Measurements from ENCODE around the gene CCDC80.
A peak's percentile ranks its signal among the peaks of the same experiment; 100 is the strongest.

CCDC80 gene, protein sequence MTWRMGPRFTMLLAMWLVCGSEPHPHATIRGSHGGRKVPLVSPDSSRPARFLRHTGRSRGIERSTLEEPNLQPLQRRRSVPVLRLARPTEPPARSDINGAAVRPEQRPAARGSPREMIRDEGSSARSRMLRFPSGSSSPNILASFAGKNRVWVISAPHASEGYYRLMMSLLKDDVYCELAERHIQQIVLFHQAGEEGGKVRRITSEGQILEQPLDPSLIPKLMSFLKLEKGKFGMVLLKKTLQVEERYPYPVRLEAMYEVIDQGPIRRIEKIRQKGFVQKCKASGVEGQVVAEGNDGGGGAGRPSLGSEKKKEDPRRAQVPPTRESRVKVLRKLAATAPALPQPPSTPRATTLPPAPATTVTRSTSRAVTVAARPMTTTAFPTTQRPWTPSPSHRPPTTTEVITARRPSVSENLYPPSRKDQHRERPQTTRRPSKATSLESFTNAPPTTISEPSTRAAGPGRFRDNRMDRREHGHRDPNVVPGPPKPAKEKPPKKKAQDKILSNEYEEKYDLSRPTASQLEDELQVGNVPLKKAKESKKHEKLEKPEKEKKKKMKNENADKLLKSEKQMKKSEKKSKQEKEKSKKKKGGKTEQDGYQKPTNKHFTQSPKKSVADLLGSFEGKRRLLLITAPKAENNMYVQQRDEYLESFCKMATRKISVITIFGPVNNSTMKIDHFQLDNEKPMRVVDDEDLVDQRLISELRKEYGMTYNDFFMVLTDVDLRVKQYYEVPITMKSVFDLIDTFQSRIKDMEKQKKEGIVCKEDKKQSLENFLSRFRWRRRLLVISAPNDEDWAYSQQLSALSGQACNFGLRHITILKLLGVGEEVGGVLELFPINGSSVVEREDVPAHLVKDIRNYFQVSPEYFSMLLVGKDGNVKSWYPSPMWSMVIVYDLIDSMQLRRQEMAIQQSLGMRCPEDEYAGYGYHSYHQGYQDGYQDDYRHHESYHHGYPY

DNA sequence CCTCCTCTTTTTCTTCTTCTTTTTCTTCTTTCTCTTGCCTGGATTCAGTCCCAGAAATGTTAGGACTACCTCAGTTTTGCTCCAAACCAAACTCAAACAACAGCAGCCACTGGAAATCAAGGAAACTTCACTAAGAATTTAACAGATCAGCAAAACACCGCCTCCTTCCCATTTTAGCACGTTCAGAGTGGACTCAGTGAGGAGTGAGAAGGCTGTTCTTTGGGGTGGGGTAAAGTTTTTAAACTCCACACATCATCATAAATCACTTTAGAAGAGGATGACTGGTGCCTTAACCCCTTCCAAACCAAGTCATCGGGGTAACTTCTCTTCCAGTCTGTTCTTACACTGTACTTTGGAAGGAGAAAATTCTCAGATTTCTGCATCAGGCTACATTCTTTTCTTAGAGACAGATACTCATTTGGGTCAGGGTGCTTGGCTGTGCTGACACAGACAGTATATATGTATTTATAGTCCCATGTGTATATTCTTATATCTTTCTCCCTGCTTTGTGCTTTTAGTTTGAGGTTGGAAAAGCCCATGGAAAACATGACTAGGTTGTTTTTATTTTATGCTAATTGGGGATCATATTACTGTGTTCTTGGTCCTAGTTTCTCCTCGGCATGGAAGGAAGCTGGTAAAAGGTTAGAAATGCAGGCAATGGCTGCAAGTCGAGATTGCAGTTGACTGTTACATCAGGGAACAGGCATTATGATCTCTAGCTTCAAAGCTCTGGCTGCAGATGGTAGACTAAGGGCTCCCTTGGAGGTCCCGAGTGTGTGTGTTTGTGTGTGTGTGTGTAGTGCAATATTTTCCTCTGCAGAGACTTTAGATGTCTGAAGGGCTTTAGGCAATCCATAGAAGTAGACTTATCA lies at the start of gene CCDC80:
TSS of gene CCDC80 (minus strand) at position 214 of the 872 bp plus-strand sequence. CDS start 1,238 bp downstream, outside the sequence.
- DNase-seq (ENCODE audit: low spot score): peak; percentile 92

DNA sequence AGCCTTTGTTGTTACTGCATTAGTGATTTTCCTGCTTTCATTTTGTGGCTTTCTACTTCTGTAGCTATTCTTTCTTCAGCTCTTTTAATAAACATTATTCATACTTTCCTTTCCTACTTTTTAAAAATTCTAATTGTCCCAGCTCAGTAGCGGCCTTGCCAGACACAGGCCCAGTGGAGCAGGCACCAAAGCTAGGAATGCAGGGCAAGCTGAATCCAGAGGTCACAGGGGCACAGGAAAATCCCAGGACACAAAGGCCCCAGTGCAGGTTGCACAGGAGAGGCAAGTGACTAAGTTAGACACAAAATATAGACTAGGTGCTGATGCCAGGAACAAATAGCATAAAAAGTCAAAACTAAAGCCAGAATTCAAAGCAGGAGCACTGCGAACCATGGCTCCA lies 49.0 kb upstream of the CCDC80 start:
- DNase-seq (ENCODE audit: low spot score): no peak

DNA sequence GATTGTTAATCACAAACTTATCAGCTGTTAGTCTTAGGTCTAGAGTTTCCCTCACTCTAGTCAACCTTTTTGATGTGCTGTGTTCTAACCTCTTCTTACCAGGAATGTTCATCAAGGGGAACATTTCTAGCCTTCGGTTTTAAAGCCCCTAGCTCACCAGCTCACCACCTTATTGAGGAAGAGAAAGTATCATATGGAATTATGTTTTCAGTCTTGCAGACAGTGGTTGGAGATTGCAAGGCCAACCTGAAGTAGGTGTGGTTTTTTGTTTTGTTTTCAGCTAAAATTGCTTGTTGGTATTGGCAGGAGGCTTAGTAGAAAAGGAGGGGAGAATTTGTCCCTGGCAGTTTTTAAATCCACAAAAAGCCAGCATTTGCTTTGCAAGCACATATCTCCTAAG lies 48.4 kb upstream of the CCDC80 start:
- no peak for DNase-seq (ENCODE audit: low spot score)

DNA sequence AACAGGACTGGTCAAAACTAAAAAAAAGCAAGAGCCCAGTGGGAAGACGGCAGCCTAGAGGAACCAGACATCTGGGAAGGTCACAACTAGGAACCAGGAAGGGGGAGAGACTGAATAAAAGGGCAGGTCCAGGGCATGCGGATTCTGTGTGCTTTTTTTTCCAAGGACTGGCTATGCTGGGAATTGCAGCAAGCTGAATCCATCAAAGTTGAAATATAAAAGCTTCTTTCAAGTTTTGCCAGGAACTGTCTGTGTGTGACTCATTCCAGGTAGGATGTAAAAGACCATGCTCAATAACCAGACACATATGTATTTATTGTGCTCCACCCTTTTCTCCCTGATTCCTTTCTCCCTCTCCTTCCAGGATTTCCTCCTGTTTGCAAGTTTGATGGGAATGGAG lies 47.9 kb upstream of the CCDC80 start:
- DNase-seq (ENCODE audit: low spot score): no peak

DNA sequence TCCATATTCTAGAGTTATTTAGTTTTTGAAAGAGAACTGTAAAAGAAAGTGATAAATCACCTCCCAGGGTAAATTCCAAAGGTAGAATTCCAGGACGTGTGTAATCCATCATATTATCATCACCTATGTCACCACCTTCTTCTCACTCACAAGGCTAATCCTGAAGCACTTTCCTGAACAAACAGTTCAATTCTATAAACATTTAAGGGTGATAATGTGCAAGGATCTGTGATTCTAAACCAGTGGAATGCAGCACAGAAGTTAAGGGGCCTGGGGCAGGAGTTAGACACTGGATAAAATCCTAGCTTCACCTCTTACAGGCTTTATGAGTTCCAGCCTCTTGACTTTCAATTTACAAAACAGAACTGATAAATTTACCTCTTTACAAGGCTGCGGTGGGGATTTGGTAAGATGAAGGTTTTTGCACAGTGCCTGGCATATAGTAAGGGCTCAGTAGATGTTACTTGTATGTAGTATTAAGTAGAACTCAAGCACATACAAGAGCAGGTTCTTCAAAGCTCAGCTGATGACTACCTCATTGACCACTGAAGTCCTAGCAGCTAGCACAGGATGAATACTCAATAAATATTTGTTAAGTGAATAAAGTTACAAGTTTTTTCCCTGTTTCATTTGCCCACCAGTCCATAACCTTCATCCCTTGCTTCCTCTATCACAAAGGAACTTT lies 47.3 kb upstream of the CCDC80 start:
- DNase-seq (ENCODE audit: low spot score): no peak

DNA sequence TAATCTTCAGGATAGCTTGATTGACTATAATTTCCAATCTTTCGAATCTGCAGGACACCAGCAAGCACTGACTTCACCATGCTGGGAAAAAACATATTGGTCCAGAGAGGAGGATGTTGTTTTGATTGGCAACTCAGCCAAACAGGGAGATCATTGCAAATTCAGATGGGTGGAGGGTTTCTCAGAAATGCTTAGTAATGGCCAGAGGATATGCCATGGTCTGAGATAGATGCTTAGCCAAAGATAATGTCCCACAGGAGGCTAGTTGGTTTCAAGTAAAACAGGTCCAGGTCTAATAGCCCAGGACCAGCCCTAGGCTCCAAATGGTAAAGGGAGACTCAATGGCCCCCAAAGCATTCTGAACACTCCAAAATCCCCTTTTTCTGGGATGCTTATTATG lies 46.7 kb upstream of the CCDC80 start:
- no peak for DNase-seq (ENCODE audit: low spot score)

DNA sequence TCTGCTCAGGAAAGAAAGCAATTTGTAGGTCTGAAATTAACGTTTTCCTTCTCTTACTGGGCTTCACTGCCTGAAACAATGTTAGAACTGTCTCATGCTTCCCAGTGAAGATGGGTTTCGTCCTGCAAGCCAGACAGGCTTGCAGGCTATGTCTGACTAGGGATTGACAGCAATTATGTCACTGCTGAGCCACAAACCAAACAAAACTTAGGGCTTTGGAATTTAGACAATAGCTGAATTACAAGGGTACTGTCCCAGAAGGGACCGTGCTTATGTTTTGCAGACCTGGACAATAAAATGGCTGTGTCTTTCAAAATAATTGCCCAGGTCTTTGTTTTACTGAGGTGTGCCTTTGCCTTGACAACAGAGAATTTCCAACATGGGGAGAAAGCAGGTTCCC lies 46.3 kb upstream of the CCDC80 start:
- no peak for DNase-seq (ENCODE audit: low spot score)

DNA sequence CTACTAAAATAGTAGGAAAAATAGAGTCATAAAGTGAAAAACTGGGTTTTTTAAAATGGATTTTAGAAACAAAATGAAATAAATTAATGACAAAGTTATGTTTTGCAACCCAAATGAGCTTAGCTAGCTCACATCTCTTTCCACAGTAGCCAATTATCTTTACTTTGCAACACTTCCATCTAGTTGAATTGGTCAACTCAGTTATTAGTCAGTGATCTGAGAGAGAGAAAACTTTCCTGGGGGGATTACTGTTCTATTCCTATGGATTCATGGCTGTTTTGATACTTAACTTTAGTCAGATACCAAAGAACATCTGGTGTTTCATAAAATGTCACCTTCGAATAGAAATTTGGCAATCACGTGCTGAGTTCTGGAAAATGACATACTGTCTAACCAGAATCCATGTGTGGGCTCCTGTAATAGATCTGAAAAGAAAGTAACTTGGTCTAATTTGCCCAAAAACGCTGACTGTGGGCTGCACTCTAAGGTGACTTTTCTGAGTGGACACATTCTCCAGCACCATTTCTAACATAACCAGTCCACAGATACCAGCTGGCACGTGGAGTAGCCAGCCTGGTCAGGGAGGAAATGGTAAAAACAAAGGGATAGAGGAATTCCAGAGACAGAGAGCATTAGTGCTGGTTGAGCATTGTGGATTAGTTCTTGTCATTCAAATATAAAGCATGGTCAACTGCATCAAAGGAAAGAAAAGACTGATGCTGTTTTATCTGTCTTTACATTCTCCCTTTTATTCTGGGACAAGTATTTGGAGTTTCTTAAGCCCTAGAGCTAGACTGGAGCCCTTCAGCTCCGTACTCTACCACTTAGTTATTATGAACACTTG lies 45.2 kb upstream of the CCDC80 start:
- DNase-seq (ENCODE audit: low spot score): no peak

DNA sequence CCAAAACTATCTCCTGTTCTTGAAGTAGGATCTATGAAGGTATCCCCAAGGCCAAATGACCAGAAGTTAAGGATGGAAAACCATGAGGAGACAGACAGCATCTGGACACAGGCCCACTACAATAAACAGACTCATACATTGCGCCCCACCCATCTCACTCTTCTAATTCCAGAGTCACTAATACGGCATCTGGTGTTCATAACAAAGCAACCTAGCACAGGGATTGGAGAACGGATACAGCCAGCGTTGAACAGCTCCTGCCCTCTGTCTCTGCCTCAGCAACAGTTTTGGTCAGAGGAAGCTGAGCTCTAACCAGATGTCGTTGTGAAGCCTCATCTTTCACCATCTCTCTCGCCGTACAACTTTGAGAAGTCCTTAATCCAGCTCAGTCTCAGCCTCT lies 44.5 kb upstream of the CCDC80 start:
- DNase-seq (ENCODE audit: low spot score): no peak

DNA sequence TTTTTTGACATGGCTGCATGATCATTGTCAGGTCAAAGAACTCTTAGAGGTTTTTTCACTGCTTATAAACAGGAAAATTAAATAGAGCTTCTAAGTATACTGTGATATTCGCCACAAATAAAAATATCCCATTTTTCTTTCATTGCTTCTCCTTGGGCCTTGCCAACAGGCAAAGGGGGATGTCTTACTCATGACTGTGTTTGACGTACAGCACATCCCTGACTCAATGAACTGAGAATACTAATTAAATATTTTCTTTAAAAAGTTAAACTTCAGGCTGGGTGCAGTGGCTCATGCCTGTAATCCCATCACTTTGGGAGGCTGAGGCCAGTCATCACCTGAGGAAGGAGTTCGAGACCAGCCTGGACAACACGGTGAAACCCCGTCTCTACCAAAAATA lies 41.4 kb upstream of the CCDC80 start:
- no peak for DNase-seq (ENCODE audit: low spot score)

DNA sequence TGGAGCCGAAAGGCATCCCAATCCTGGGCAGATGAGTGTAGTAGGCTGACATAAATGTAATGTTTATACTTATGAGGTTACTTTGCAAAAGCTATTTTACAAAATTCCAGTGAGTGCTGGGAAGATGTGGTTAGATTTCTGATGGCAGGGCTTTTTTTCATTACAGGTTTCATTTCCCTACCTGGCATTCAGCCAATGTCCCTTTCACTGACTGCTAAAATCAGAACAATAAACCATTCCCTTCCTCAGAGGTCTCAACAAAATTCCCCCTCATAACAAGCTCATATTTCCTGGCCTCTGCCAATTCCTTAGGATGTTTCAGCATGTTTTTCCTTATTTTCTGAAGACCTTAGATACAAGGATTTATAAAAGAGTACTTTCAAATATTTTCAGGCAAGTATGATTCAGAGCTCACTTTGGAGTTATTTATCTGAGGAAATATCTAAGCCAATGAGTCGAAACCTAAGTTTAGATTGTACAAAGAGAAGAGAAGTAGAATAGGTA lies 40.9 kb upstream of the CCDC80 start:
- no peak for DNase-seq (ENCODE audit: low spot score)

DNA sequence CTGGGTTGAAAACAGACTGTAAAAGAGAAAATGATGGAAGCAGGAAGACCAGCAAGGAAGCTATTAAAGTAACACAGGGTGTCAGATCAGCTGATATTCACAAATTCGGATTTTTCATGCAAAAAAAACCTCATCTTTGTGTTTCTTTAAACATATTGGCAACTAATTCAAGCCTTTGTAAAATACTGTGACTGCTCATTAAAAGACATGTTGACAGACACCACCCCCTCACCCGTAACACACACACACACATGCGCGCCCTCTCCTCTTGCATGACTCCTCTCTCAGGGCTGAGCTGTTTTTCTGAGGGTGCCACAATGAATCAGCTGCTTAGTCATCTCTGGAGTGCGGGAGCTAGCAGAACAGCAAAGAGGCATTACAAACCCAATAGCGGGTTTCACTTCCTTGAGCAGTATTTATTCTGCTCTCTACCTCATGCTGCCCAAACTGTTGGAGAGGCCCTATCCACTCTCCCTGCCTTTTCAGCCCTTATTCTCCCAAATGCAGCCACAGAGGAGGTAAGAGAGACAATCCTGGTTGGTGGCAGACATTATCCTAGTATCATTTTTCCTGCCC lies 35.8 kb upstream of the CCDC80 start:
- DNase-seq (ENCODE audit: low spot score): peak; percentile 95

DNA sequence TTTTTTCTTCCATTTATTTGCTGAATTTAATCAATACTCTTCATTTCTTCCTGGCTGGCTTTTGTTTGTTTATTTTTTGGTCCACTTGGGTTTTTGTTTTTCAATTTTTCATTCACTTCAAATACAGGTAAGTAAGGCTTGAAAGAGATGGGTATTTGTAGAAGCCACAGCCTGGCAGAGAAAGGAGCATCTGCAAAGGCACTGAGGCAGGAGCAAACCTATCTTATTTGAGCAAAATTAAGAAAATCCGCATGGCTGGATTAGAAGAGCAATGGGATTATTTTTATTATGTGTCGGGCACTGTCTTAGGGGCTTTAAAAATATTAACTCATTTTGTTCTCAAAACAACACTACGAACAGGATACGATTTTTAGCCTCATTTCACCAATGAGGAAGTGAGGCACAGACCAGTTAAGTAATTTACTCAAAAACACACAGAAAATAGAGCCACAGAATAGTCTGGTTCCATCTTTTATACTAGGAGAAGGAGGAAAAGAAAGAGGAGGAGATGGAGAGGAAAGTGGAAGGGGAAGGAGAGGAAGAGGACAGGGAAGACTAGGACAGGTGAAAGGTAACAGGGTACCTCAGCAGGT lies 35.1 kb upstream of the CCDC80 start:
- no peak for DNase-seq (ENCODE audit: low spot score)

DNA sequence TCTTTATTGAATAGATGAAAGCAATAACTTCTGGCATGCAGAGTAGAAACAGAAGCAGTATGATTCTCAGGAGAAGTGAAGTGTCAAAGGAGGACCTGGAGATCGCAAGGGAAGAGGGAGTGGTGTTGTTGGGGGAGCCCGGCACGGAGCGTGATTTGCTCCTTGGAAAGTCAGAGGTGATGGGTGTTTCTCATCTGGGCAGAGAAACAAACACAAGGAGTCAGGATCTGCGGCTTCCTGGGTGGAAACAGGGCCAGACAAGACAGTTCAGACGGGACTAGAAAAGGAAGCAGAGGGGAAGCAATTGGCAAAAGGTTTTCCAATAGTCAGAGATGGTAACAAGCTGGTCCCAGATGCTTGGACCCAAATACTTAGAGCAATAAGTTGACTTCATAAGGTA lies 34.4 kb upstream of the CCDC80 start:
- DNase-seq (ENCODE audit: low spot score): no peak

DNA sequence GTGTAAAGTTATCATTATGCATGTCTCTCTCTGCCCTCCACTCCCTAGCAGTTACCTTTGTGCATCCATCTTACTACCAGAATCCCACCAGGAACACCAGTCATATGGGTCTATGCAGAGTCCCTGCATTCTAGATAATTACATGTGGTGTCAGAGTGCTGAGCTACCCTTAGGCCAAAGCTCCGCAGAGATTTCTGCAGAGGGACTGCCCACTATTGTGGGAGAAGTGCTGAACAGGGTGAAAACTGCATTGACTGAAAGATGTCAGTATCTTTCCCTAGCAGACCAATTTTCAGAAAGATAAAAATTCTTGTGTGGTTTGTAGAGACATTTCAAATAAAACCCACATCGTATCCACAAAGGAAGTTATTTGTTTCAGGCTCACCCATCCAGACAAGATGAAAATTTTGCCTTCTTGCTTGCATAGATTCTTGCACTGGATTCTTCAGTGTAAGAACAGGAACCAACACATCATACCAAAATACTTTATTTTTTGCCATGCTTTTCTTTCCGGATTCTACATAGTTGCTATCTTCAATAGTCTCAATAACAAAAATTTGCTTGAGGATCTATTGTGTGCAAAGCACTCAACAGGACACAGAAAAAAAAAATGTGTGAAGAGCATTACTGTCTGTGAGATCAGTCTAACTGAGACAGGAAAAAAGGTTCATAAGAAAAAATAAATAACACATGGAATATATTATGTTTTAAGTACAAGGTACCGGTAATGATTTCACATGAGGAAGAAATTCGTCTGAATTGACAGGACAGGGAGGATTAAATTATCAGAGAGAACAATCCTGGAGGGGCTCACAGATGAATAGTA lies 32.0 kb upstream of the CCDC80 start:
- no peak for DNase-seq (ENCODE audit: low spot score)

DNA sequence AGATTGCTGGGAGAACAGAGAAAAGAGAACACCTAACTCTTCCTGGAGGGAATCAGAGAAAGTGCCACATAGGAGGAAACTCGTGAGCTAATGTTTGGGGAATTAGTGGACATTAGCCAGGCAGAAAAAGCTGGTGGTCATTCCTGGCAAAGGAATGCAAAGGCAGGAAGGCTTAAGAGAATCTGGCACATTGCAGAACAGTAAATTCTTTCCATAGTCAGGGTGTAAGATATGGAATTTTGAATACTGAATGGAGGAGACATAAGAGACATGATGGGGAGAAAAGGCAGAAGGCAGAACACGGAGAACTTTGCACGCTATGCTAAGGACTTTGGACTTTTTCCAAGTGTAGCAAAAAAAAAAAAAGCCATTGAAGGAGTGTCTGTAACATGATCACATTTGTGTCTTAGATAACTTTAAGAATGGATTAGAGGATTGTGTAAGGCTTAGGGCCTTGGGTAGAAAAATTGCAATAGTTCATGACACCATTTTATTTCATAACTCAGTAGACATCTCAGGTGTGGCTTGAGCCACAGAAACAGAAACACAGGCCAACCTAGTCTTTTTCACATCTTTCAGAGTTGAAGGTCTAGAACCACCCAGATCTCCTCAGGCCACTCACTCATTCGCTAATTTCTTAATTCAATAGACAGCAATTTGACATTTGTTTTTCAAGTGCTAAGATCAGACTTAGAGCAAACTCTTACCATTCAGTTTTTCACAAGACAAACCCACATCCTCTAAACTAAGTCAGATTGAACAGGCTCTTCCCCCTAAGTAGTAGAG lies 31.2 kb upstream of the CCDC80 start:
- DNase-seq (ENCODE audit: low spot score): no peak

DNA sequence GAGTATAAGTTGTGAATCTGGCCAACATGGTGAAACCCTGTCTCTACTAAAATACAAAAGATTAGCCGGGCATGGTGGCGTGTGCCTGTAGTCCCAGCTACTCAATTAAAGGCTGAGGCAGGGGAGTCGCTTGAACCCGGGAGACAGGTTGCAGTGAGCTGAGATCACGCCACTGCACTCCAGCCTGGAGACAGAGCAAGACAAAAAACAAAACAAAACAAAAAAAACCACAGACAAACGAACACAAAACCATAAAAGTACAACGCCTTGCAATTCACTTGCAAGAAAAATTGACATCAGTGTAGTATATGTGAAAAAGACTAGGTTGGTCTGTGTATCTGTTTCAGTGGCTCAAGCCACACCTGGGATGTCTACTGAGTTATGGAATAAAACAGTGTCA lies 29.9 kb upstream of the CCDC80 start:
- DNase-seq (ENCODE audit: low spot score): no peak

DNA sequence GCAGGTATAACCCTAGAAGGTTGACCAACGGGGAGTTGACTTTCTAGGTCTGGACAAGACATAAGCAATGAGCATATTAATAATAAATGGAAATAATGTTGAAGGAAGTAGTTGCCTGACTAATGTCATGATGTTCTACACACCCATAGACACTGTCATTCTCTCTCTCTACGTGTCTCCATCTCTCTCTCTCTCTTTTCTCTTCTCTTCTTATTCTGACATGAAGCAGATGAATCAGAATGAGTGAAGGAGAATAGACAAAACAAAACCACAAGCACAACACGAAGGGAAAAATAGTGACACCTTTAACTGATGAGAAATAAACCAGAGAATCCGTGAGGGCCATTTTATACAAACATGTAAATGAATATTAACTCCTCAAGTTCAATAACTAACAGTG lies 26.7 kb upstream of the CCDC80 start:
- no peak for DNase-seq (ENCODE audit: low spot score)

Measured in RKO (cell line).